NCI-H2107 treated with DMSO at 0.1 percent for 48 hours (cell line): ENCODE results near the gene FAM114A2.

Source experiments
- DNase-seq: peaks from one replicate; lab custom pipeline; 2025; ENCODE audit not compliant: unreplicated experiment; lab: John Stamatoyannopoulos, UW

FAM114A2 gene

DNA sequence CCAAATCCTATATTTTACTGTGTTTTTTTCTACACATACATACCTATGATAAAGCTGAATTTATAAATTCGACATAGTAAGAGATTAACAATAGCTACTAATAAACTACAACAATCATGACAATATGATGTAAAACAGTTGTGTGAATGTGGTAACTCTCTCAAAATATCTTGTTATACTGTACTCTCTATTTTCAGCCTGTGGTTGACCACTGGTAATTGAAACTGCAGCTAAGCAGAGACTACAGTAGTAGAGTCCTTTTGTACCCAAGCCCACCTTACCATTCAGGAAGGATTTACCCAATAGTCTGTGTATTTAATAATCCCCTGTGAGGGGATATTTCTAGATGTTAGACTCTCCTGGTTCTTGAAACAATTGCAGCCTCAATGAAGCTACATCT lies 86.7 kb downstream of the FAM114A2 start:
- DNase-seq: no peak

GRCh38 chr5:153941265-153941664 lies 97.4 kb downstream of the FAM114A2 start:
- no peak for DNase-seq
